HUES6 (cell line): ENCODE results near the gene KDM3B.
"Not testable (repeated sequence)": the region's sequence is repeated elsewhere in the genome, so short reads cannot be mapped to it uniquely, and the experiment has no call there.

Source experiments
- H3K27ac ChIP-seq: 2 replicates; pipeline ENCODE4 v1.7.0; 2013; ENCODE audit warnings: low read depth, mild to moderate bottlenecking, low read length, inconsistent platforms
- H3K27me3 ChIP-seq: 2 replicates; pipeline ENCODE4 v1.6.1; 2013; ENCODE audit warnings: low read length; ENCODE audit not compliant: control insufficient read depth, insufficient read depth
- H3K36me3 ChIP-seq: 2 replicates; pipeline ENCODE4 v1.6.1; 2013; ENCODE audit warnings: low read length; ENCODE audit not compliant: control insufficient read depth, insufficient read depth
- H3K4me1 ChIP-seq: 2 replicates; pipeline ENCODE4 v1.6.1; 2013; ENCODE audit warnings: low read length; ENCODE audit not compliant: control insufficient read depth, insufficient read depth
- H3K4me3 ChIP-seq: 2 replicates; pipeline ENCODE4 v1.5.1; 2013; ENCODE audit warnings: low read depth, low read length
- H3K9ac ChIP-seq: one replicate; pipeline ENCODE4 v1.6.1; 2013; ENCODE audit warnings: mild to moderate bottlenecking, low read length
- H3K9me3 ChIP-seq: 2 replicates; pipeline ENCODE4 v1.6.1; 2013; ENCODE audit warnings: low read depth, low read length; ENCODE audit not compliant: control insufficient read depth, insufficient read depth

The KDM3B gene

GRCh38 chr5:138470322-138471051 is 118.0 kb downstream of the KDM3B start:
- peaks cover 16% of the 10 kb centered on the region for H3K36me3 ChIP-seq
- no peak overlapping the region for H3K9ac ChIP-seq
- no peak overlapping the region for H3K4me3 ChIP-seq
- no peak overlapping the region for H3K27ac ChIP-seq
- H3K9me3 ChIP-seq: no peaks in the 10 kb centered on the region
- peaks cover 27% of the 10 kb centered on the region for H3K27me3 ChIP-seq
- peaks cover 12% of the 10 kb centered on the region for H3K4me1 ChIP-seq

- Histone ChIP-seq H3K9me3 (no peaks in the 10 kb centered on the region), H3K27me3 (peaks cover 22% of the 10 kb centered on the region), H3K9ac (no peak overlapping the region), H3K27ac (no peak overlapping the region), H3K4me3 (no peak overlapping the region), H3K4me1 (peaks cover 12% of the 10 kb centered on the region), H3K36me3 (peaks cover 16% of the 10 kb centered on the region)
Measured at GRCh38 chr5:138471052-138471361, 118.5 kb downstream of the KDM3B start.

- H3K27me3 ChIP-seq: peaks cover 9% of the 10 kb centered on the region
- no peak overlapping the region for H3K4me3 ChIP-seq
- H3K27ac ChIP-seq: no peak overlapping the region
- H3K9me3 ChIP-seq: no peaks in the 10 kb centered on the region
- H3K36me3 ChIP-seq: peaks cover 9% of the 10 kb centered on the region
- no peak overlapping the region for H3K9ac ChIP-seq
- H3K4me1 ChIP-seq: peaks cover 7% of the 10 kb centered on the region
Measured at GRCh38 chr5:138472353-138472752, 119.9 kb downstream of the KDM3B start.

DNA sequence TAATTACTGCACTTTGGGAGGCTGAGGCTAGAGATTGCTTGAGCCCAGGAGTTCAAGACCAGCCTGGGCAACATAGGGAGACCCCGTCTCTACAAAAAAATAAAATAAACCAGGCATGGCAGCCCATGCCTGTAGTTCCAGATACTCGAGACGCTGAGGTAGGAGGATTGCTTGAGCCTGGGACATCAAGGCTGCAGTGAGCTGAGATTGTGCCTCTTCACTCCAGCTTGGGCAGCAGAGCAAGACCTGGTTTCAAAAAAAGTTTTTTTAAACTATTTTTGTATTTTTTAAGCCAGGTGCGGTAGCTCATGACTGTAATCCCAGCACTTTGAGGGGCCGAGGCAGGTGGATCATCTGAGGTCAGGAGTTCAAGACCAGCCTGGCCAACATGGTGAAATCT is 120.7 kb downstream of the KDM3B start:
- not testable (repeated sequence) for H3K9ac ChIP-seq, H3K4me1 ChIP-seq, H3K36me3 ChIP-seq, H3K27ac ChIP-seq, H3K9me3 ChIP-seq, H3K4me3 ChIP-seq, H3K27me3 ChIP-seq

DNA sequence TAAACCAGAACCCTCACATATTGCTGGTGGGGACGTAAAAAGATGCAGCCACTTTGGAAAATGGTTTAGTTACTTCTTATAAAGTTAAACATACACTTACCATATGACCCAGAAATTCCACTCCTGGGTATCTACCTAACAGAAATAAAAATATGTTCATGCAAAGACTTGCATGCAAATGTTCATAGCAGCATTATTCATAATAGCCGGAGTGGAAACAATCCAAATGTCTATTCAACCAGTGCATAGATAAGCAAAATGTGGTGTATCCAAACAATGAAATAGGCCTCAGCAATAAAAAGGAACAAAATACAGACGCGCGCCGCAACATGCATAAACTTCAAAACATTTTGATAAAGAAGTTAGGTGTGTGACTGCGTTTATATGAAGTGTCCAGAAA is 124.4 kb downstream of the KDM3B start:
- Histone ChIP-seq H3K9ac (no peak overlapping the region), H3K36me3 (no peaks in the 10 kb centered on the region), H3K4me1 (peaks cover 7% of the 10 kb centered on the region), H3K9me3 (no peaks in the 10 kb centered on the region), H3K27me3 (no peaks in the 10 kb centered on the region), H3K27ac (no peak overlapping the region), H3K4me3 (no peak overlapping the region)

- no peaks in the 10 kb centered on the region for H3K27me3 ChIP-seq
- H3K9me3 ChIP-seq: no peaks in the 10 kb centered on the region
- no peak overlapping the region for H3K4me3 ChIP-seq
- H3K36me3 ChIP-seq: no peaks in the 10 kb centered on the region
- no peak overlapping the region for H3K27ac ChIP-seq
- no peak overlapping the region for H3K9ac ChIP-seq
- H3K4me1 ChIP-seq: no peaks in the 10 kb centered on the region
Measured at GRCh38 chr5:138482638-138483037, 130.2 kb downstream of the KDM3B start.
